ENCODE data around the gene PTPN7. TPM values are rescaled to one million over a fixed set of nuclear protein-coding genes. Genes with fewer than 3 reads are reported as not detected.

The PTPN7 gene
- total RNA-seq, 2 donors from 2014 or later = 4.3 to 6.1 TPM

GRCh38 chr1:202150602-202151001, 9.8 kb downstream of the PTPN7 start:
- Histone ChIP-seq H3K9me3 (no peaks in the 10 kb centered on the region), H3K4me1 (ENCODE audit: control insufficient read depth in 1 of 2, low read depth in 2 of 2) (peaks cover 3 to 10% of the 10 kb centered on the region in 2 donors), H3K4me3 (no peak overlapping the region), H3K36me3 (no peaks in the 10 kb centered on the region), H3K27ac (no peak overlapping the region), H3K27me3 (replicated peaks; ENCODE audit: insufficient read depth) (no peaks in the 10 kb centered on the region)
- no peak for ATAC-seq (ENCODE audit: insufficient number of reproducible peaks, low FRiP score, low read depth)
- no peak for DNase-seq (ENCODE audit: low spot score)
- TF ChIP-seq CTCF (IDR thresholded peaks at IDR 0.05) = no peak

- Histone ChIP-seq H3K4me1 (ENCODE audit: control insufficient read depth in 1 of 2, low read depth in 2 of 2) (peaks cover 3 to 12% of the 10 kb centered on the region in 2 donors), H3K9me3 (no peaks in the 10 kb centered on the region), H3K27ac (no peak overlapping the region), H3K27me3 (replicated peaks; ENCODE audit: insufficient read depth) (no peaks in the 10 kb centered on the region), H3K4me3 (no peak overlapping the region), H3K36me3 (no peaks in the 10 kb centered on the region)
- no peak for TF ChIP-seq CTCF (IDR thresholded peaks at IDR 0.05)
- DNase-seq (ENCODE audit: low spot score) = no peak
- no peak for ATAC-seq (ENCODE audit: insufficient number of reproducible peaks, low FRiP score, low read depth)
Measured at GRCh38 chr1:202150187-202150586, 10.2 kb downstream of the PTPN7 start.

DNA sequence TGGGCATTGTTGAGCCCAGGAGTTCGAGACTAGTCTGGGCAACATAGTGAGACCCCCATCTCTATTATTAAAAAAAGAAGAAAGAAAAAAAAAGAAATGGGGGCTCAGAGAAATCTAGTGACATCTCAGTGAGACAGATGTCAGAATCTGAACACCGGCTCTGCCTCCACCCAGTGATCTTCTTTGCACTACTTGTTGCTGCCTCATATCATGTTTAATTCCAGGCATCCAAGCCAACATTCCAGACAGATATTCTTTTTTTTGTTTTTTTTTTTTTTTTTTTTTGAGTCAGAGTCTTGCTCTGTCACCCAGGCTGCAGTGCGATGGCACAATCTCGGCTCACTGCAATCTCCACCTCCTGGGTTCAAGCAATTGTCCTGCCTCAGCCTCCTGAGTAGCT, 10.8 kb downstream of the PTPN7 start:
- Histone ChIP-seq H3K4me3 (no peak overlapping the region), H3K27ac (no peak overlapping the region), H3K36me3 (no peaks in the 10 kb centered on the region), H3K4me1 (ENCODE audit: control insufficient read depth in 1 of 2, low read depth in 2 of 2) (peaks cover 0 to 11% of the 10 kb centered on the region in 2 donors), H3K9me3 (no peaks in the 10 kb centered on the region), H3K27me3 (replicated peaks; ENCODE audit: insufficient read depth) (no peaks in the 10 kb centered on the region)
- DNase-seq (ENCODE audit: low spot score) (no peak), ATAC-seq (ENCODE audit: insufficient number of reproducible peaks, low FRiP score, low read depth) (no peak)
- no peak for TF ChIP-seq CTCF (IDR thresholded peaks at IDR 0.05)

GRCh38 chr1:202148391-202148790, 12.0 kb downstream of the PTPN7 start:
- Histone ChIP-seq H3K27me3 (replicated peaks; ENCODE audit: insufficient read depth) (no peaks in the 10 kb centered on the region), H3K4me1 (ENCODE audit: control insufficient read depth in 1 of 2, low read depth in 2 of 2) (peaks cover 0 to 12% of the 10 kb centered on the region in 2 donors), H3K9me3 (no peaks in the 10 kb centered on the region), H3K27ac (no peak overlapping the region), H3K4me3 (no peak overlapping the region), H3K36me3 (no peaks in the 10 kb centered on the region)
- DNase-seq (ENCODE audit: low spot score) = no peak
- no peak for TF ChIP-seq CTCF (IDR thresholded peaks at IDR 0.05)
- no peak for ATAC-seq (ENCODE audit: insufficient number of reproducible peaks, low FRiP score, low read depth)

DNA sequence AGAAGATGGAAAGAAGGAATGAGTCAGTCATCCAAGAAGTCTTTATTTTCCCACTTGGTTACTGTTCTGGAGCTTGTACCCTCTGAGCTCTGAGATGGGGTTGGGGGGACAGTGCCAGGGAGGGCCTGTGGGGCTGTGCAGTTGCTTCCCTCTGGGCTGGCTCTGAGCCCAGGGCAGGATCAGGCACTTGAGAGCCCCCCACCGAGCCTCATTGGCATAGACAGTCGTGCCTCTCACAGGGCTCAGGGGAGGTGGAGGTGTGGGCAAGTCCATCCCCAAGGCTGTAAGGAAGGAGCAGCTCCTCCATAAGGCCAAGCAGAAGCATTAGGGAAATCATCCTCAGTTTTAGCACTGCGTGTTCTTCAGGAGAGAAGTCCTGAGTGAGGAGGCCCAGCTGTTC, 13.4 kb downstream of the PTPN7 start:
- no peak for TF ChIP-seq CTCF (IDR thresholded peaks at IDR 0.05)
- H3K9me3 ChIP-seq = no peaks in the 10 kb centered on the region
- no peak for ATAC-seq (ENCODE audit: insufficient number of reproducible peaks, low FRiP score, low read depth)

More for the DNA sequence above, 13.4 kb downstream of the PTPN7 start:
- Histone ChIP-seq H3K4me1 (ENCODE audit: control insufficient read depth in 1 of 2, low read depth in 2 of 2) (peaks cover 6 to 26% of the 10 kb centered on the region in 2 donors), H3K4me3 (no peak overlapping the region), H3K27ac (no peak overlapping the region), H3K27me3 (replicated peaks; ENCODE audit: insufficient read depth) (no peaks in the 10 kb centered on the region), H3K36me3 (no peaks in the 10 kb centered on the region)
- DNase-seq (ENCODE audit: low spot score) = no peak
